ENCODE measurements around the gene GLIS1. TPM values are rescaled to one million over a fixed set of nuclear protein-coding genes. Genes with fewer than 3 reads are reported as not detected.

GLIS1 gene
- polyA plus RNA-seq, 1 donor (not counting 4 experiments of a cell fraction or from before 2014, with no cell fraction given), result not detected

GRCh38 chr1:53604291-53604919 lies 134.6 kb downstream of the GLIS1 start:
- Histone ChIP-seq H3K36me3 (ENCODE audit: control insufficient read depth in 2 of 2, extremely low read depth in 1 of 2, insufficient read depth in 2 of 2, low read length in 2 of 2) (no peaks in the 10 kb centered on the region), H3K4me2 (ENCODE audit: control insufficient read depth, extremely low read depth, insufficient read depth, low read depth, low read length) (no peak overlapping the region), H4K20me1 (ENCODE audit: control insufficient read depth, extremely low read depth, insufficient read depth, low read length) (no peaks in the 10 kb centered on the region), H3K9me3 (ENCODE audit: control insufficient read depth, low read depth, low read length) (no peaks in the 10 kb centered on the region), H3K4me1 (ENCODE audit: control insufficient read depth, extremely low read depth, insufficient read depth, low read length) (no peaks in the 10 kb centered on the region), H3K9me1 (ENCODE audit: control insufficient read depth, extremely low read depth, insufficient read depth, low read length) (no peaks in the 10 kb centered on the region), H3K4me3 (ENCODE audit: control insufficient read depth in 2 of 3, extremely low read depth in 1 of 3, insufficient read depth in 2 of 3, low read depth in 1 of 3, low read length in 3 of 3) (no peak overlapping the region), H3K79me2 (ENCODE audit: control insufficient read depth, insufficient read depth, low read length) (no peaks in the 10 kb centered on the region), H3K27ac (ENCODE audit: control insufficient read depth, insufficient read depth, low read length) (no peak overlapping the region), H3K9ac (ENCODE audit: control insufficient read depth, extremely low read depth, insufficient read depth, low read length) (no peak overlapping the region), H3K27me3 (ENCODE audit: control insufficient read depth, extremely low read depth, insufficient read depth, low read length) (no peaks in the 10 kb centered on the region), H2AFZ (ENCODE audit: control insufficient read depth, low read length) (no peak overlapping the region)
- no peak for TF ChIP-seq EZH2 (IDR thresholded peaks at IDR 0.05; ENCODE audit: low read length)
- TF ChIP-seq, protein P1, sequence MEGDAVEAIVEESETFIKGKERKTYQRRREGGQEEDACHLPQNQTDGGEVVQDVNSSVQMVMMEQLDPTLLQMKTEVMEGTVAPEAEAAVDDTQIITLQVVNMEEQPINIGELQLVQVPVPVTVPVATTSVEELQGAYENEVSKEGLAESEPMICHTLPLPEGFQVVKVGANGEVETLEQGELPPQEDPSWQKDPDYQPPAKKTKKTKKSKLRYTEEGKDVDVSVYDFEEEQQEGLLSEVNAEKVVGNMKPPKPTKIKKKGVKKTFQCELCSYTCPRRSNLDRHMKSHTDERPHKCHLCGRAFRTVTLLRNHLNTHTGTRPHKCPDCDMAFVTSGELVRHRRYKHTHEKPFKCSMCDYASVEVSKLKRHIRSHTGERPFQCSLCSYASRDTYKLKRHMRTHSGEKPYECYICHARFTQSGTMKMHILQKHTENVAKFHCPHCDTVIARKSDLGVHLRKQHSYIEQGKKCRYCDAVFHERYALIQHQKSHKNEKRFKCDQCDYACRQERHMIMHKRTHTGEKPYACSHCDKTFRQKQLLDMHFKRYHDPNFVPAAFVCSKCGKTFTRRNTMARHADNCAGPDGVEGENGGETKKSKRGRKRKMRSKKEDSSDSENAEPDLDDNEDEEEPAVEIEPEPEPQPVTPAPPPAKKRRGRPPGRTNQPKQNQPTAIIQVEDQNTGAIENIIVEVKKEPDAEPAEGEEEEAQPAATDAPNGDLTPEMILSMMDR (optimal IDR thresholded peaks at IDR 0.05 in 1 of 3, IDR thresholded peaks at IDR 0.05 in 1 of 3, conservative IDR thresholded peaks at IDR 0.05 in 1 of 3; ENCODE audit: extremely low read depth in 1 of 3, insufficient read depth in 2 of 3, low read length in 3 of 3), result no peak
- DNase-seq (ENCODE audit: low read depth, low spot score) (no peak), FAIRE-seq (no peak)
- dilution Hi-C loops (cut with MboI; ENCODE audit: extremely low pct_ligation_motif_present, low sequenced_read_pairs), result no loop called here

DNA sequence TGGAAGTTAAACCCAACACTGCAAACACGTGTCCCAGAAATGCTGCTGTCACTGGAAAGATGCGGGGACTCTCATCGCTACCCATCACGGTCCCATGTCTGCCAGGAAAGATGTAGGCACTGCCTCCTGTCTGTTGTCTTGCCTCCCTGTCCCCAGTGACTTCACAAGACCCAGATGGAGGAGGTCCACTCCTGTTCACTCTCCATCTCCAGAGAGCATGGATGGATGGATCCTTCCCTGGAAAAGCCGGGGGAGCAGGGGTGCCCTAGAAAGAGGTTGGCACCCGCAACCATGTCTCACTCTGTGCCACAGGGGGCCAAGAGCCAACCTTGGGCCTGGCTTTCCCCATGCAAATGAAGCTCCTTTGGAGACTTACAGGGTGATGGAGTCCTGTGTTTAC lies 135.5 kb downstream of the GLIS1 start:
- Histone ChIP-seq H3K4me1 (ENCODE audit: control insufficient read depth, extremely low read depth, insufficient read depth, low read length) (no peaks in the 10 kb centered on the region), H3K27me3 (ENCODE audit: control insufficient read depth, extremely low read depth, insufficient read depth, low read length) (no peaks in the 10 kb centered on the region), H3K27ac (ENCODE audit: control insufficient read depth, insufficient read depth, low read length) (no peak overlapping the region), H3K4me3 (ENCODE audit: control insufficient read depth in 2 of 3, extremely low read depth in 1 of 3, insufficient read depth in 2 of 3, low read depth in 1 of 3, low read length in 3 of 3) (no peak overlapping the region), H3K9me1 (ENCODE audit: control insufficient read depth, extremely low read depth, insufficient read depth, low read length) (no peaks in the 10 kb centered on the region), H3K9me3 (ENCODE audit: control insufficient read depth, low read depth, low read length) (no peaks in the 10 kb centered on the region), H2AFZ (ENCODE audit: control insufficient read depth, low read length) (no peak overlapping the region), H3K9ac (ENCODE audit: control insufficient read depth, extremely low read depth, insufficient read depth, low read length) (no peak overlapping the region), H4K20me1 (ENCODE audit: control insufficient read depth, extremely low read depth, insufficient read depth, low read length) (no peaks in the 10 kb centered on the region), H3K79me2 (ENCODE audit: control insufficient read depth, insufficient read depth, low read length) (no peaks in the 10 kb centered on the region), H3K4me2 (ENCODE audit: control insufficient read depth, extremely low read depth, insufficient read depth, low read depth, low read length) (no peak overlapping the region), H3K36me3 (ENCODE audit: control insufficient read depth in 2 of 2, extremely low read depth in 1 of 2, insufficient read depth in 2 of 2, low read length in 2 of 2) (no peaks in the 10 kb centered on the region)
- no peak for TF ChIP-seq EZH2 (IDR thresholded peaks at IDR 0.05; ENCODE audit: low read length)
- TF ChIP-seq, protein P1 (optimal IDR thresholded peaks at IDR 0.05 in 1 of 3, IDR thresholded peaks at IDR 0.05 in 1 of 3, conservative IDR thresholded peaks at IDR 0.05 in 1 of 3; ENCODE audit: extremely low read depth in 1 of 3, insufficient read depth in 2 of 3, low read length in 3 of 3), result no peak
- dilution Hi-C loops (cut with MboI; ENCODE audit: extremely low pct_ligation_motif_present, low sequenced_read_pairs), result no loop called here
- FAIRE-seq, result no peak
- no peak for DNase-seq (ENCODE audit: low read depth, low spot score)

Data from keratinocyte (primary cell).